Jurkat, Clone E6-1 (cell line): Measurements from ENCODE around the gene SSR4.

Source experiments
- DNase-seq: peaks from one replicate; pipeline ENCODE4 v3.0.0-alpha.2; 2011; ENCODE audit warnings: low read depth, low spot score
- H3K4me3 ChIP-seq: 2 replicates; pipeline ENCODE4 v1.5.1; 2011; ENCODE audit warnings: mild to moderate bottlenecking, low read length, control low read depth, moderate library complexity

SSR4 gene

GRCh38 chrX:153768311-153769157 is 25.9 kb upstream of the SSR4 start:
- no peak overlapping the region for H3K4me3 ChIP-seq
- DNase-seq = no peak

GRCh38 chrX:153769158-153769864 is 25.2 kb upstream of the SSR4 start:
- no peak overlapping the region for H3K4me3 ChIP-seq
- no peak for DNase-seq

GRCh38 chrX:153769865-153770600 is 24.4 kb upstream of the SSR4 start:
- no peak for DNase-seq
- no peak overlapping the region for H3K4me3 ChIP-seq

- no peak for DNase-seq
- H3K4me3 ChIP-seq = no peak overlapping the region
Observed at GRCh38 chrX:153770601-153771414, 23.7 kb upstream of the SSR4 start.

- no peak overlapping the region for H3K4me3 ChIP-seq
Observed at GRCh38 chrX:153771415-153772315, 22.8 kb upstream of the SSR4 start.

GRCh38 chrX:153772316-153773217 is 21.9 kb upstream of the SSR4 start:
- DNase-seq = no peak
- no peak overlapping the region for H3K4me3 ChIP-seq

More at GRCh38 chrX:153771415-153772315, 22.8 kb upstream of the SSR4 start:
- no peak for DNase-seq

- DNase-seq = no peak
- no peak overlapping the region for H3K4me3 ChIP-seq
Observed at GRCh38 chrX:153773218-153773611, 21.3 kb upstream of the SSR4 start.

- no peak overlapping the region for H3K4me3 ChIP-seq
- DNase-seq = no peak
Observed at GRCh38 chrX:153773741-153774575, 20.5 kb upstream of the SSR4 start.

- DNase-seq = no peak
- no peak overlapping the region for H3K4me3 ChIP-seq
Observed at GRCh38 chrX:153774576-153775292, 19.7 kb upstream of the SSR4 start.

- H3K4me3 ChIP-seq = no peak overlapping the region
- DNase-seq = no peak
Observed at GRCh38 chrX:153775293-153776119, 19.0 kb upstream of the SSR4 start.

GRCh38 chrX:153776120-153776599 is 18.3 kb upstream of the SSR4 start:
- no peak for DNase-seq

GRCh38 chrX:153776611-153777045 is 17.8 kb upstream of the SSR4 start:
- H3K4me3 ChIP-seq = no peak overlapping the region
- DNase-seq = no peak

More at GRCh38 chrX:153776120-153776599, 18.3 kb upstream of the SSR4 start:
- no peak overlapping the region for H3K4me3 ChIP-seq

- DNase-seq = no peak
- H3K4me3 ChIP-seq = no peak overlapping the region
Observed at GRCh38 chrX:153777261-153778090, 17.0 kb upstream of the SSR4 start.

- no peak overlapping the region for H3K4me3 ChIP-seq
- DNase-seq = no peak
Observed at GRCh38 chrX:153778181-153778580, 16.3 kb upstream of the SSR4 start.
